ENCODE data around the gene KNDC1.
"Not testable (repeated sequence)": the region's sequence is repeated elsewhere in the genome, so short reads cannot be mapped to it uniquely, and the experiment has no call there.

The KNDC1 gene

GRCh38 chr10:133141958-133142340 is 18.1 kb upstream of the KNDC1 start:
- no peak for DNase-seq (ENCODE audit: low spot score)

- DNase-seq (ENCODE audit: low spot score) = no peak
These were observed 17.4 kb upstream of the KNDC1 start for GRCh38 chr10:133142523-133143199.

GRCh38 chr10:133143200-133143533 is 16.9 kb upstream of the KNDC1 start:
- DNase-seq (ENCODE audit: low spot score) = no peak

- no peak for DNase-seq (ENCODE audit: low spot score)
These were observed 16.5 kb upstream of the KNDC1 start for GRCh38 chr10:133143546-133143945.

- no peak for DNase-seq (ENCODE audit: low spot score)
These were observed 15.2 kb upstream of the KNDC1 start for GRCh38 chr10:133144771-133145170.

GRCh38 chr10:133150226-133150625 is 9.8 kb upstream of the KNDC1 start:
- DNase-seq (ENCODE audit: low spot score) = no peak

GRCh38 chr10:133150656-133151055 is 9.4 kb upstream of the KNDC1 start:
- DNase-seq (ENCODE audit: low spot score) = no peak

GRCh38 chr10:133151071-133151470 is 8.9 kb upstream of the KNDC1 start:
- not testable (repeated sequence) for DNase-seq (ENCODE audit: low spot score)

- DNase-seq (ENCODE audit: low spot score) = no peak
These were observed 8.5 kb upstream of the KNDC1 start for GRCh38 chr10:133151543-133151972.

GRCh38 chr10:133154411-133154810 is 5.6 kb upstream of the KNDC1 start:
- DNase-seq (ENCODE audit: low spot score) = no peak

GRCh38 chr10:133154996-133155778 is 4.8 kb upstream of the KNDC1 start:
- no peak for DNase-seq (ENCODE audit: low spot score)

- DNase-seq (ENCODE audit: low spot score) = no peak
These were observed 3.1 kb upstream of the KNDC1 start for GRCh38 chr10:133156674-133157579.

GRCh38 chr10:133157662-133158436 is 2.2 kb upstream of the KNDC1 start:
- no peak for DNase-seq (ENCODE audit: low spot score)

GRCh38 chr10:133158437-133158755 is 1.6 kb upstream of the KNDC1 start:
- no peak for DNase-seq (ENCODE audit: low spot score)

GRCh38 chr10:133158756-133159610 is 1.0 kb upstream of the KNDC1 start:
- DNase-seq (ENCODE audit: low spot score) = no peak

- no peak for DNase-seq (ENCODE audit: low spot score)
These were observed 439 bp upstream of the KNDC1 start for GRCh38 chr10:133159611-133159949.

GRCh38 chr10:133160826-133161471 is 930 bp downstream of the KNDC1 start:
- no peak for DNase-seq (ENCODE audit: low spot score)

- DNase-seq (ENCODE audit: low spot score) = no peak
These were observed 1.6 kb downstream of the KNDC1 start for GRCh38 chr10:133161486-133162109.

GRCh38 chr10:133162178-133162909 is 2.3 kb downstream of the KNDC1 start:
- no peak for DNase-seq (ENCODE audit: low spot score)

Data from AG20443 (cell line).